HT-29 (cell line): ENCODE data around the gene FSTL3. TPM values are rescaled to one million over a fixed set of nuclear protein-coding genes. Genes with fewer than 3 reads are reported as not detected.

Experiments used
- DNase-seq: peaks from one replicate; pipeline ENCODE4 v3.0.0-alpha.2; 2015; ENCODE audit warnings: low spot score
- total RNA-seq: library from RNA; depleted of rRNA; stranded (reverse); fragments of >200 nt; shearing (Covaris generic); gene quantifications from 2 replicates; pipeline ENCODE4 v1.2.3, GENCODE V29; 2014; rRNA removed

Gene FSTL3
- total RNA-seq, 1 experiment from 2014 or later: 8.9 TPM

GRCh38 chr19:732148-733069 is 56.2 kb downstream of the FSTL3 start:
- no peak for DNase-seq

Other genes starting within 250 kb of the FSTL3 start
- 0.29 TPM in 1 of 2 replicates, not detected in the other for gene SHC2, start 215.4 kb upstream of the FSTL3 start, total RNA-seq
- gene MADCAM1, start 179.9 kb upstream of the FSTL3 start, total RNA-seq: 0.31 TPM in 1 of 2 replicates, not detected in the other
- gene TPGS1, start 168.9 kb upstream of the FSTL3 start, total RNA-seq: 25.8 and 32.9 TPM in 2 replicates
- gene CDC34, start 144.6 kb upstream of the FSTL3 start, total RNA-seq: 151 and 167 TPM in 2 replicates
- gene GZMM, start 132.3 kb upstream of the FSTL3 start, total RNA-seq: 0.31 TPM in 1 of 2 replicates, not detected in the other
- gene BSG, start 103.8 kb upstream of the FSTL3 start, total RNA-seq: 725 and 781 TPM in 2 replicates
- 0.10 TPM in 1 of 2 replicates, not detected in the other for gene HCN2, start 86.5 kb upstream of the FSTL3 start, total RNA-seq
- gene POLRMT, start 42.9 kb upstream of the FSTL3 start, total RNA-seq: 74.3 and 89.6 TPM in 2 replicates
- 0.05 and 0.36 TPM in 2 replicates for gene FGF22, start 36.5 kb upstream of the FSTL3 start, total RNA-seq
- 123 TPM in 2 replicates for gene RNF126, start 13.2 kb upstream of the FSTL3 start, total RNA-seq
- not detected in 2 replicates for gene PRSS57, start 19.1 kb downstream of the FSTL3 start, total RNA-seq
- gene PALM, start 32.5 kb downstream of the FSTL3 start, total RNA-seq: 0.13 TPM in 1 of 2 replicates, not detected in the other
- 206 and 211 TPM in 2 replicates for gene MISP, start 74.7 kb downstream of the FSTL3 start, total RNA-seq
- gene PTBP1, start 121.1 kb downstream of the FSTL3 start, total RNA-seq: 464 and 599 TPM in 2 replicates
- gene PLPPR3, start 145.6 kb downstream of the FSTL3 start, total RNA-seq: not detected in 2 replicates
- not detected in 2 replicates for gene AZU1, start 151.4 kb downstream of the FSTL3 start, total RNA-seq
- gene PRTN3, start 164.6 kb downstream of the FSTL3 start, total RNA-seq: not detected in 2 replicates
- gene ELANE, start 175.9 kb downstream of the FSTL3 start, total RNA-seq: not detected in 2 replicates
- gene CFD, start 183.3 kb downstream of the FSTL3 start, total RNA-seq: 1.1 and 1.4 TPM in 2 replicates
- 31.8 and 32.4 TPM in 2 replicates for gene MED16, start 216.8 kb downstream of the FSTL3 start, total RNA-seq
- not detected in 2 replicates for gene RNU6-9, start 217.1 kb downstream of the FSTL3 start, total RNA-seq
- gene R3HDM4, start 236.8 kb downstream of the FSTL3 start, total RNA-seq: 37.7 and 51.4 TPM in 2 replicates
- gene KISS1R, start 240.9 kb downstream of the FSTL3 start, total RNA-seq: not detected in 2 replicates
- gene ARID3A, start 249.6 kb downstream of the FSTL3 start, total RNA-seq: 10.4 and 11.8 TPM in 2 replicates